GM12873 (cell line): ENCODE results near the gene ERICH4.

ENCODE experiments used
- TF ChIP-seq, protein P1 (sequence below): IDR thresholded peaks from 2 replicates; pipeline ENCODE4 v1.5.1; 2012; ENCODE audit warnings: low read depth, mild to moderate bottlenecking, moderate library complexity, low read length, control low read depth; ENCODE audit not compliant: insufficient read depth; ENCODE audit errors: missing control alignments

ERICH4 gene

DNA sequence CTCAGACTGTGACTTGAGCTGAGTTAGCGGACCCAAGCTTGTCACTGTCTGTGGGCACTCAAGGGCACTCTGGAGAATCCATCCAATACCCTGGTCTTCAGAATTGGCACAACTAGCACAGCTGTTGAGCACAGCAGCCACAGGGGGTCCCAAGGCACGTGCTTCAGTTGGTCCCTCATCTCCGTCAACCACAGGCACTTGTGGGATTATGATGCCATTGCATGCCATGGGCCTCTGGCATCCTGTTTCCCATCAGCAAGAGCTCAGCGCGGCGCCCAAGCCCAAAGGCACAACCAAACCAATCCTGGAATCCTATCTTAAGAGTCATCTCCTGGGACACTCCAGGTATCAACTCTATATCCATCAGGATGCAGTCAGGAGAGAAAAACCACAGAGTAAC lies 12.0 kb upstream of the ERICH4 start:
- TF ChIP-seq, protein P1, sequence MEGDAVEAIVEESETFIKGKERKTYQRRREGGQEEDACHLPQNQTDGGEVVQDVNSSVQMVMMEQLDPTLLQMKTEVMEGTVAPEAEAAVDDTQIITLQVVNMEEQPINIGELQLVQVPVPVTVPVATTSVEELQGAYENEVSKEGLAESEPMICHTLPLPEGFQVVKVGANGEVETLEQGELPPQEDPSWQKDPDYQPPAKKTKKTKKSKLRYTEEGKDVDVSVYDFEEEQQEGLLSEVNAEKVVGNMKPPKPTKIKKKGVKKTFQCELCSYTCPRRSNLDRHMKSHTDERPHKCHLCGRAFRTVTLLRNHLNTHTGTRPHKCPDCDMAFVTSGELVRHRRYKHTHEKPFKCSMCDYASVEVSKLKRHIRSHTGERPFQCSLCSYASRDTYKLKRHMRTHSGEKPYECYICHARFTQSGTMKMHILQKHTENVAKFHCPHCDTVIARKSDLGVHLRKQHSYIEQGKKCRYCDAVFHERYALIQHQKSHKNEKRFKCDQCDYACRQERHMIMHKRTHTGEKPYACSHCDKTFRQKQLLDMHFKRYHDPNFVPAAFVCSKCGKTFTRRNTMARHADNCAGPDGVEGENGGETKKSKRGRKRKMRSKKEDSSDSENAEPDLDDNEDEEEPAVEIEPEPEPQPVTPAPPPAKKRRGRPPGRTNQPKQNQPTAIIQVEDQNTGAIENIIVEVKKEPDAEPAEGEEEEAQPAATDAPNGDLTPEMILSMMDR: no peak

DNA sequence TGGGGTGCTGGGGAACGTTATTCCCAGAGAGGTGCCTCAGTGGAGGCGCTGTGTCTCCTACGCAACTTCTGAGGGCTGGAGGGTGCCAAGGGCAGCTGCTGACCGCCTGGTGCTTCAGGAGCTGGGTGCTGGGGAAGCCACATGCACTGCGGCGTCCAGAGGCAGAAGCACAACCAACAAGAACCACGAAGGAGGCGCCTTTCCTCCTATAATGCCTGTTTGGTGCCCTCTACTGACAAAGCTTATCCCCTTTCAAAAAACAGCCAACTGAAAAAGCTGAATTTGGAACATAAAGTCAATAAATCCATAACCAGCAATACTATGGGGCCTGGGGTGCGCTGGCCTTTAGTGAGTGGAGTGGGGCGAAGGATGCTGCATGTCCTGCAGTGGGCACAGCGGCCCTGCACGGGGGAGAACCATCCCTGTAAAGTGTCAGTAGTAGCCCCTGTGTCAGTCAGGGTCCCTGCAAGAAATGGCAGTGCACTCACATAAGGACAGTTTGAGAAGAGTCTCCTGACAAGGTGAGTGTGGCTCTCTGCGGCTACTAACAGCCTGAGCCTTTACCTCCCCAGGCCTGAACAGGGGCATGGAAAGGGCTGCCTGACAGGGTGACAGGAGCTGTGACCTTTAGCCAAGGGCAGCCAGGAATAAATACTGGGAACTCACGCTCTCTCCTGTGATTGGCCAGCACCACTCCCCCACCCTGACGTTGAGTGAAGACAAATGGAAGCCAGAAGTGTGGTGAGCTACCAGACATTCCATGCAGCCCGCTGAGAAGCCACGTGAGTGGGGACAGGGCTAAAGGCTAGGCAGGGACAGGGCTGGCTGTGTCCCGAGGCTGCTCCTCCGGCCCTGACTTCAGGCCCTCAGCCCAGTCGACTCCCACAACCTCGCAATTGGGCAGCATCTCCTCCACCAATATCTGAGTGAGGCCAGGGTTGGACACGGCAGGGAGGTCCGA lies 11.2 kb upstream of the ERICH4 start:
- TF ChIP-seq, protein P1: peak; percentile 26

- TF ChIP-seq, protein P1: no peak
Measured at GRCh38 chr19:41433171-41433570, 9.8 kb upstream of the ERICH4 start.

DNA sequence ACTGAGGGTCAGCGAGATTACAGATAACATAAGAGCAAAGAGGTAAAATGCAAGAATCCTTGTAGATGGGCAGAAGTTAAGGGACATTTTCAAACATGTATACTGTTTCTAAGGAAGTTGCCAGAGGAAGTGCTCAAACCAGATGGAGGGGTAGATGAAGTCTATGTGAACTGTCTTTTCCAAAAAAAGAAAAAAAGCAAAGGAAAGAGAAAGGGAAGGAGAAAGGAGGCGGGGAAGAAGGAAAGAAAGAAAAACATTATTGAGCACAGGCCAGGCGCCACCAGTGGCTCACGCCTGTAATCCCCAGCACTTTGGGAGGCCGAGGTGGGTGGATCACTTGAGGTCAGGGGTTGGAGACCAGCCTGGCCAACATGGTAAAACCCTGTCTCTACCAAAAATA lies 8.5 kb upstream of the ERICH4 start:
- TF ChIP-seq, protein P1: no peak

DNA sequence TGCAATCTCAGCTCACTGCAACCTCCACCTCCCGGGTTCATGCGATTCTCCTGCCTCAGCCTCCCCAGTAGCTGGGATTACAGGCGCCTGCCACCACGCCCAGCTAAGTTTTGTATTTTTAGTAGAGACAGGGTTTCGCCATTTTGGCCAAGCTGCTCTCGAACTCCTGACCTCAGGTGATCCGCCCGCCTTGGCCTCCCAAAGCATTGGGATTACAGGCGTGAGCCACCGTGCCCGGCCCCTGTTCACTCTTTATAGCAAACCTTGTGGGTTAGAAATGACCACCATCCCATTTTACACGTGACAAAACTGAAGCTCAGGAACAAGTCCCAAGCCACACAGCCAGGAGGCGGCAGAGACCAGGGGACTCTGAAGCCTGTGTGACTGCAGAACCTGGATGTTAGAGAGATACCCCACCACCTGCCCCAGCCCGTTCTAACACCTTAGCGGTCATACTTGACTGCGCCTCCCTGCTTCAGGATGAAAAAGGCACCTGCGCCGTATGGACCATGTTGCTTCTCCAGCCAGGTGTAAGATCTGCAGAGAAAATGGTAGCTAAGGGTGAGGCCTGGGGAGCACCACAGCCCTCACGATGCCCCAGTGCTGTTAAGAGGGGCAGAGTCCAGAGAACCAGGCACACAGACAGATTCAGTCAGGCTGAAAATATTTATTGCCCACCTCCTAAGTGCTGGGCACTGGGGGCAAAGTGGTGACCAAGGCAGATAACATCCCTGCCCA lies 6.9 kb upstream of the ERICH4 start:
- TF ChIP-seq, protein P1: no peak

- TF ChIP-seq, protein P1: no peak
Measured at GRCh38 chr19:41436674-41436951, 6.3 kb upstream of the ERICH4 start.

DNA sequence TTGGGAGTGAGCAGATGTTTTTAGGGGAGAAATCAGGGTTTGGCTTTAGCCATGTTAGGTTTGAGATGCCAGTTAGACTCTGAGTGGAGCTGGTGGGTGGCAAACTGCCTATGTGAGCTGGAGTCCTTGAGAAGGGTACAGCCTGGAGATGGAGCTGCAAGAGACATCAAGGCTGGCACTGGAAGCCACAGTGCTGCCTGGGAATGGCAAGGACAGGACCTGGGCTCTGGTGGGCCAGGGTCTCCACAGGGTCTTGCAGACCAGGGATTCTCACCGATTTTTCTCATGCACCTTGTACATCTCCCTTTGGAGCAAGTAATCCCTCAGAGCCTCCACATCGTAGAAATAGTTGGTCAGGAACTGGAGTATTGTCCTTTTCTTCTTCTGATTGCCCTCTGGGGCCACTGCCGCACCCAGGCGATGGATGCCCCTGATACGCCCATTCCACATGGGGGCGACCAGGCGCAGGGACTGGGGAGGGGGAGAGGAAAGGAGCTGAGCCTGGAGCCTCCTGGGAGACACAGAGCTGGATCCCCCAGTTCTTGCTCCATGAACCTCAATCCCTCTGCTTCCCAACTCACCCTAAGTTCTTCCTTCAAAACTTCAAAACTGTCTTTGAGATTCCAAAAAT lies 4.9 kb upstream of the ERICH4 start:
- TF ChIP-seq, protein P1: no peak
